ENCODE measurements around the gene SPON1.

The SPON1 gene

GRCh38 chr11:14101388-14101787 lies 138.9 kb downstream of the SPON1 start:
- CTCF ChIA-PET, result no interaction called here
- no peaks in the 10 kb centered on the region for H3K36me3 ChIP-seq (ENCODE audit: control insufficient read depth in 4 of 4, insufficient read depth in 4 of 4, low read length in 3 of 4)
- H3K9me3 ChIP-seq (ENCODE audit: control extremely low read depth in 1 of 5, control insufficient read depth in 4 of 5, insufficient read depth in 2 of 5, low read depth in 1 of 5, low read length in 4 of 5), result no peaks in the 10 kb centered on the region
- DNase-seq, result no peak
- POLR2A ChIA-PET, result no interaction called here
- no peaks in the 10 kb centered on the region for H3K27me3 ChIP-seq (replicated peaks in 2 of 5; ENCODE audit: control insufficient read depth in 4 of 5, insufficient read depth in 5 of 5, low read length in 4 of 5)
- H3K4me1 ChIP-seq (ENCODE audit: control extremely low read depth in 1 of 4, control insufficient read depth in 4 of 4, insufficient read depth in 4 of 4, low read length in 3 of 4), result peaks cover 0 to 5% (median 2%) of the 10 kb centered on the region in 4 experiments
- H3K4me3 ChIP-seq (ENCODE audit: control insufficient read depth in 1 of 7, extremely low read depth in 1 of 7, insufficient read depth in 4 of 7, low read depth in 2 of 7, low read length in 6 of 7), result no peak overlapping the region
- H3K27ac ChIP-seq (ENCODE audit: insufficient read depth in 1 of 2, low read depth in 1 of 2, low read length in 2 of 2, poor library complexity in 1 of 2, severe bottlenecking in 2 of 2), result no peak overlapping the region

DNA sequence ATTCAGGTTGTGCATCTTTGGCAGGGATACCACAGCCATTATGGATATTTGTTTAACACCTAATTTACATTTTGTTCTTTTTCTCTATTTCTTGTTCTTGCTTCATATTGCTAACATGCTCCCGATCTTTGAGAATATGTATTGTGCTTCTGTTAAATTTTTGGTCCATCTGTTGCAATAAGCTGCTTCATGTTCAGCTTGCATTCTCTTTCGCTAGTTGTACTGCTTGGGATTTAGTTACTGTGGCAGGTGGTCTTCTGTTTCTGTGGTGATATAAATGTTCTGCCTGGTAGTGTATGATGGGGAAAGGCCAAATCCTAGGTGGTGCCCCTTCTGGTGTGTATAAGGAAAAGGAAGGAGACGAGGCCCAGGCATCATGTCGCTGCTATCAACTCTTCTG lies 140.2 kb downstream of the SPON1 start:
- no peak for DNase-seq
- no peaks in the 10 kb centered on the region for H3K4me1 ChIP-seq (ENCODE audit: control extremely low read depth in 1 of 4, control insufficient read depth in 4 of 4, insufficient read depth in 4 of 4, low read length in 3 of 4)
- POLR2A ChIA-PET, result no interaction called here
- H3K27me3 ChIP-seq (replicated peaks in 2 of 5; ENCODE audit: control insufficient read depth in 4 of 5, insufficient read depth in 5 of 5, low read length in 4 of 5), result no peaks in the 10 kb centered on the region
- no peaks in the 10 kb centered on the region for H3K36me3 ChIP-seq (ENCODE audit: control insufficient read depth in 4 of 4, insufficient read depth in 4 of 4, low read length in 3 of 4)
- H3K4me3 ChIP-seq (ENCODE audit: control insufficient read depth in 1 of 7, extremely low read depth in 1 of 7, insufficient read depth in 4 of 7, low read depth in 2 of 7, low read length in 6 of 7), result no peak overlapping the region
- H3K9me3 ChIP-seq (ENCODE audit: control extremely low read depth in 1 of 5, control insufficient read depth in 4 of 5, insufficient read depth in 2 of 5, low read depth in 1 of 5, low read length in 4 of 5), result no peaks in the 10 kb centered on the region
- WGBS (ENCODE audit: insufficient coverage), result 100% methylated on average over 1 of the region's 4 CpGs
- CTCF ChIA-PET, result no interaction called here
- no peak overlapping the region for H3K27ac ChIP-seq (ENCODE audit: insufficient read depth in 1 of 2, low read depth in 1 of 2, low read length in 2 of 2, poor library complexity in 1 of 2, severe bottlenecking in 2 of 2)

GRCh38 chr11:14105446-14105845 lies 142.9 kb downstream of the SPON1 start:
- WGBS (ENCODE audit: insufficient coverage), result 100% methylated on average over 1 of the region's 1 CpG
- Histone ChIP-seq H3K4me3 (ENCODE audit: control insufficient read depth in 1 of 7, extremely low read depth in 1 of 7, insufficient read depth in 4 of 7, low read depth in 2 of 7, low read length in 6 of 7) (no peak overlapping the region), H3K27me3 (replicated peaks in 2 of 5; ENCODE audit: control insufficient read depth in 4 of 5, insufficient read depth in 5 of 5, low read length in 4 of 5) (no peaks in the 10 kb centered on the region), H3K9me3 (ENCODE audit: control extremely low read depth in 1 of 5, control insufficient read depth in 4 of 5, insufficient read depth in 2 of 5, low read depth in 1 of 5, low read length in 4 of 5) (no peaks in the 10 kb centered on the region), H3K36me3 (ENCODE audit: control insufficient read depth in 4 of 4, insufficient read depth in 4 of 4, low read length in 3 of 4) (no peaks in the 10 kb centered on the region), H3K27ac (ENCODE audit: insufficient read depth in 1 of 2, low read depth in 1 of 2, low read length in 2 of 2, poor library complexity in 1 of 2, severe bottlenecking in 2 of 2) (no peak overlapping the region), H3K4me1 (ENCODE audit: control extremely low read depth in 1 of 4, control insufficient read depth in 4 of 4, insufficient read depth in 4 of 4, low read length in 3 of 4) (no peaks in the 10 kb centered on the region)
- DNase-seq, result no peak
- ChIA-PET POLR2A (no interaction called here), CTCF (no interaction called here)

GRCh38 chr11:14106303-14107049 lies 144.0 kb downstream of the SPON1 start:
- no peaks in the 10 kb centered on the region for H3K27me3 ChIP-seq (replicated peaks in 2 of 5; ENCODE audit: control insufficient read depth in 4 of 5, insufficient read depth in 5 of 5, low read length in 4 of 5)

DNA sequence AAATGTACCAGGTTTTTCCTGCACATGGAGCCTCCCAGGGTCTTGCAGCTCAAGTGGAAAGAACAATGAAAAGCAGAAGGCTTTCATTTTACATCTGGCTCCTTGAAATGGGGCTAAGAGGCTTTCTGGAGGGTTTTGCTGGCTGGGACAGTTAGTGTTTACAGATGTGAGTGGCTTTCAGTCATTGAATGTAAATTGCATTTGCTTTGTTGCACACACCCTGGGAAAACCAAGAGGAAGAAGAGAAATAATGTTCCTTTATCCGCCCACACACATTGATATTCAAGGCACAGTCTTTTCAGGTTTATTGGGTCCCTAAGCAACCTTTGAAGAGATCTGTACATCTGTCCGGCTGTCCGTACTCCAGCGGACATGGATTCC lies 144.5 kb downstream of the SPON1 start:
- Histone ChIP-seq H3K9me3 (ENCODE audit: control extremely low read depth in 1 of 5, control insufficient read depth in 4 of 5, insufficient read depth in 2 of 5, low read depth in 1 of 5, low read length in 4 of 5) (no peaks in the 10 kb centered on the region), H3K4me3 (ENCODE audit: control insufficient read depth in 1 of 7, extremely low read depth in 1 of 7, insufficient read depth in 4 of 7, low read depth in 2 of 7, low read length in 6 of 7) (no peak overlapping the region), H3K27ac (ENCODE audit: insufficient read depth in 1 of 2, low read depth in 1 of 2, low read length in 2 of 2, poor library complexity in 1 of 2, severe bottlenecking in 2 of 2) (no peak overlapping the region), H3K4me1 (ENCODE audit: control extremely low read depth in 1 of 4, control insufficient read depth in 4 of 4, insufficient read depth in 4 of 4, low read length in 3 of 4) (no peaks in the 10 kb centered on the region), H3K27me3 (replicated peaks in 2 of 5; ENCODE audit: control insufficient read depth in 4 of 5, insufficient read depth in 5 of 5, low read length in 4 of 5) (no peaks in the 10 kb centered on the region), H3K36me3 (ENCODE audit: control insufficient read depth in 4 of 4, insufficient read depth in 4 of 4, low read length in 3 of 4) (no peaks in the 10 kb centered on the region)
- CTCF ChIA-PET, result no interaction called here
- POLR2A ChIA-PET, result interaction anchor here (0.7 kb wide), 1 partner anchor 10 kb away, joined by 3 read pairs; no protein-coding TSS in a partner anchor
- 100% methylated on average over 3 of the region's 4 CpGs for WGBS (ENCODE audit: insufficient coverage)
- no peak for DNase-seq

More at GRCh38 chr11:14106303-14107049, 144.0 kb downstream of the SPON1 start:
- Histone ChIP-seq H3K9me3 (ENCODE audit: control extremely low read depth in 1 of 5, control insufficient read depth in 4 of 5, insufficient read depth in 2 of 5, low read depth in 1 of 5, low read length in 4 of 5) (no peaks in the 10 kb centered on the region), H3K4me1 (ENCODE audit: control extremely low read depth in 1 of 4, control insufficient read depth in 4 of 4, insufficient read depth in 4 of 4, low read length in 3 of 4) (no peaks in the 10 kb centered on the region), H3K36me3 (ENCODE audit: control insufficient read depth in 4 of 4, insufficient read depth in 4 of 4, low read length in 3 of 4) (no peaks in the 10 kb centered on the region), H3K27ac (ENCODE audit: insufficient read depth in 1 of 2, low read depth in 1 of 2, low read length in 2 of 2, poor library complexity in 1 of 2, severe bottlenecking in 2 of 2) (no peak overlapping the region), H3K4me3 (ENCODE audit: control insufficient read depth in 1 of 7, extremely low read depth in 1 of 7, insufficient read depth in 4 of 7, low read depth in 2 of 7, low read length in 6 of 7) (no peak overlapping the region)
- POLR2A ChIA-PET, result no interaction called here
- WGBS (ENCODE audit: insufficient coverage), result 100% methylated on average over 2 of the region's 5 CpGs
- DNase-seq, result no peak
- CTCF ChIA-PET, result no interaction called here

DNA sequence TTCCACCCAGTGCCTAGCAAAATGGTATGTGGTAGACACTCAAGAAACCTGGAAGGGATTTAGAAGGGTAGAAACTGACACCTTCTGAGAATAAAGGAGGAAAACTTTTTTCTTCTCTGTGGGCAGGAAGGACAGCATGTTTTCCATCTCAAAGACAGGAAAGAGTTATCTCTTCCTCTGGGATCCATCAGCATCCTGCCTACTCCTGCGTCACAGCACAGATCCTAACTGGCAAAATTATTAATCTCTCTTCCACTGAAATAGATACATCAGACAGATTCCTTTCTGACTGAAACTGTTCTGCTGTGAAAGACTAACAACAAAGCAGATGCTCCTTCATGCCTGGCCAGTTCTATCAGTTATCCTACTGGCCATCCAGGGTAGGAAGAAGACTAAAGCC lies 147.2 kb downstream of the SPON1 start:
- ChIA-PET POLR2A (no interaction called here), CTCF (no interaction called here)
- no peaks in the 10 kb centered on the region for H3K4me1 ChIP-seq (ENCODE audit: control extremely low read depth in 1 of 4, control insufficient read depth in 4 of 4, insufficient read depth in 4 of 4, low read length in 3 of 4)
- no peaks in the 10 kb centered on the region for H3K36me3 ChIP-seq (ENCODE audit: control insufficient read depth in 4 of 4, insufficient read depth in 4 of 4, low read length in 3 of 4)
- H3K27me3 ChIP-seq (replicated peaks in 2 of 5; ENCODE audit: control insufficient read depth in 4 of 5, insufficient read depth in 5 of 5, low read length in 4 of 5), result peaks cover 0 to 3% (median 0%) of the 10 kb centered on the region in 5 experiments
- no peak overlapping the region for H3K27ac ChIP-seq (ENCODE audit: insufficient read depth in 1 of 2, low read depth in 1 of 2, low read length in 2 of 2, poor library complexity in 1 of 2, severe bottlenecking in 2 of 2)
- DNase-seq, result no peak
- 82% methylated on average over 1 of the region's 1 CpG for WGBS (ENCODE audit: insufficient coverage)
- H3K4me3 ChIP-seq (ENCODE audit: control insufficient read depth in 1 of 7, extremely low read depth in 1 of 7, insufficient read depth in 4 of 7, low read depth in 2 of 7, low read length in 6 of 7), result no peak overlapping the region
- H3K9me3 ChIP-seq (ENCODE audit: control extremely low read depth in 1 of 5, control insufficient read depth in 4 of 5, insufficient read depth in 2 of 5, low read depth in 1 of 5, low read length in 4 of 5), result no peaks in the 10 kb centered on the region

DNA sequence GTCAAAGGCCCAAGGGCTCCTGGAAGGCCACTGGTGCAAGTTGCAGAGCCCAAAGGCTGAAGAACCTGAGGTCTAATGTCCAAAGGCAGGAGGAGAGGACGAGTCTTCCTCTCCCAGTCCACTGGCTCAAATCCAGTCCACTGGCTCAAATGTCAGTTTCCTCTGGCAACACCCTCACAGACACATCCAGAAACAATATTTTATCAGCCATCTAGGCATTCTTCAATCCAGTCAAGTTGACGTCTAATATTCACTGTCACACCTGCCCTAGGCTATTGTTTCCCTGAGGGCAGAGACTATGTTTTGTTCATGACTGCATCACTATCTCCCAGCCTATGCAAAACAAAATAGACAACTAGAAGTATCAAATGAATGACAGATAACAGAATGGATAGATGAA lies 148.1 kb downstream of the SPON1 start:
- H3K27me3 ChIP-seq (replicated peaks in 2 of 5; ENCODE audit: control insufficient read depth in 4 of 5, insufficient read depth in 5 of 5, low read length in 4 of 5), result peaks cover 0 to 3% (median 0%) of the 10 kb centered on the region in 5 experiments
- H3K9me3 ChIP-seq (ENCODE audit: control extremely low read depth in 1 of 5, control insufficient read depth in 4 of 5, insufficient read depth in 2 of 5, low read depth in 1 of 5, low read length in 4 of 5), result no peaks in the 10 kb centered on the region
- H3K27ac ChIP-seq (ENCODE audit: insufficient read depth in 1 of 2, low read depth in 1 of 2, low read length in 2 of 2, poor library complexity in 1 of 2, severe bottlenecking in 2 of 2), result no peak overlapping the region
- POLR2A ChIA-PET, result no interaction called here
- DNase-seq, result no peak
- WGBS (ENCODE audit: insufficient coverage), result 94% methylated on average over 2 of the region's 2 CpGs
- H3K4me3 ChIP-seq (ENCODE audit: control insufficient read depth in 1 of 7, extremely low read depth in 1 of 7, insufficient read depth in 4 of 7, low read depth in 2 of 7, low read length in 6 of 7), result no peak overlapping the region
- H3K36me3 ChIP-seq (ENCODE audit: control insufficient read depth in 4 of 4, insufficient read depth in 4 of 4, low read length in 3 of 4), result no peaks in the 10 kb centered on the region
- CTCF ChIA-PET, result no interaction called here
- H3K4me1 ChIP-seq (ENCODE audit: control extremely low read depth in 1 of 4, control insufficient read depth in 4 of 4, insufficient read depth in 4 of 4, low read length in 3 of 4), result no peaks in the 10 kb centered on the region
